ENCODE measurements around the gene CEP85.
"Not testable (repeated sequence)": the region's sequence is repeated elsewhere in the genome, so short reads cannot be mapped to it uniquely, and the experiment has no call there.

CEP85 gene

GRCh38 chr1:26225033-26225831 is 8.8 kb upstream of the CEP85 start:
- peaks cover 50% of the 10 kb centered on the region for H3K27me3 ChIP-seq (replicated peaks; ENCODE audit: control insufficient read depth, insufficient read depth, low read length)
- H3K36me3 ChIP-seq (ENCODE audit: control insufficient read depth, insufficient read depth, low read length, severe bottlenecking) = no peaks in the 10 kb centered on the region
- H3K4me1 ChIP-seq (ENCODE audit: control insufficient read depth, insufficient read depth, low read length) = peaks cover 4% of the 10 kb centered on the region
- peak overlapping the region; percentile 62 for H3K4me3 ChIP-seq (ENCODE audit: low read length)
- H3K9me3 ChIP-seq (ENCODE audit: control insufficient read depth, low read length) = no peaks in the 10 kb centered on the region
- no peak overlapping the region for H3K9ac ChIP-seq (ENCODE audit: low read length)
- peak; percentile 41 for DNase-seq (ENCODE audit: low read depth)

- not testable (repeated sequence) for H3K36me3 ChIP-seq (ENCODE audit: control insufficient read depth, insufficient read depth, low read length, severe bottlenecking); H3K4me3 ChIP-seq (ENCODE audit: low read length); H3K9ac ChIP-seq (ENCODE audit: low read length); DNase-seq (ENCODE audit: low read depth); H3K9me3 ChIP-seq (ENCODE audit: control insufficient read depth, low read length); H3K4me1 ChIP-seq (ENCODE audit: control insufficient read depth, insufficient read depth, low read length)
- peaks cover 18% of the 10 kb centered on the region for H3K27me3 ChIP-seq (replicated peaks; ENCODE audit: control insufficient read depth, insufficient read depth, low read length)
Observed at GRCh38 chr1:26230682-26231081, 3.3 kb upstream of the CEP85 start.

- Histone ChIP-seq H3K9me3 (ENCODE audit: control insufficient read depth, low read length) (no peaks in the 10 kb centered on the region), H3K4me1 (ENCODE audit: control insufficient read depth, insufficient read depth, low read length) (peaks cover 19% of the 10 kb centered on the region), H3K27me3 (replicated peaks; ENCODE audit: control insufficient read depth, insufficient read depth, low read length) (no peaks in the 10 kb centered on the region), H3K4me3 (ENCODE audit: low read length) (peak overlapping the region; percentile 93), H3K9ac (ENCODE audit: low read length) (peak overlapping the region; percentile 91), H3K36me3 (ENCODE audit: control insufficient read depth, insufficient read depth, low read length, severe bottlenecking) (no peaks in the 10 kb centered on the region)
- DNase-seq (ENCODE audit: low read depth) = peak; percentile 59
Observed at GRCh38 chr1:26234644-26235370, 807 bp downstream of the CEP85 start.

- H3K9ac ChIP-seq (ENCODE audit: low read length) = no peak overlapping the region
- DNase-seq (ENCODE audit: low read depth) = peak; percentile 46
- H3K36me3 ChIP-seq (ENCODE audit: control insufficient read depth, insufficient read depth, low read length, severe bottlenecking) = no peaks in the 10 kb centered on the region
- no peak overlapping the region for H3K4me3 ChIP-seq (ENCODE audit: low read length)
- H3K9me3 ChIP-seq (ENCODE audit: control insufficient read depth, low read length) = no peaks in the 10 kb centered on the region
- H3K4me1 ChIP-seq (ENCODE audit: control insufficient read depth, insufficient read depth, low read length) = peaks cover 25% of the 10 kb centered on the region
- H3K27me3 ChIP-seq (replicated peaks; ENCODE audit: control insufficient read depth, insufficient read depth, low read length) = no peaks in the 10 kb centered on the region
Observed at GRCh38 chr1:26237230-26237966, 3.4 kb downstream of the CEP85 start.

- no peaks in the 10 kb centered on the region for H3K27me3 ChIP-seq (replicated peaks; ENCODE audit: control insufficient read depth, insufficient read depth, low read length)
- H3K36me3 ChIP-seq (ENCODE audit: control insufficient read depth, insufficient read depth, low read length, severe bottlenecking) = no peaks in the 10 kb centered on the region
- no peaks in the 10 kb centered on the region for H3K9me3 ChIP-seq (ENCODE audit: control insufficient read depth, low read length)
- H3K9ac ChIP-seq (ENCODE audit: low read length) = no peak overlapping the region
- H3K4me1 ChIP-seq (ENCODE audit: control insufficient read depth, insufficient read depth, low read length) = peaks cover 20% of the 10 kb centered on the region
- H3K4me3 ChIP-seq (ENCODE audit: low read length) = no peak overlapping the region
- peak; percentile 38 for DNase-seq (ENCODE audit: low read depth)
Observed at GRCh38 chr1:26239936-26240335, 5.9 kb downstream of the CEP85 start.

GRCh38 chr1:26252718-26253117 is 18.7 kb downstream of the CEP85 start:
- H3K27me3 ChIP-seq (replicated peaks; ENCODE audit: control insufficient read depth, insufficient read depth, low read length) = no peaks in the 10 kb centered on the region
- no peaks in the 10 kb centered on the region for H3K9me3 ChIP-seq (ENCODE audit: control insufficient read depth, low read length)
- H3K36me3 ChIP-seq (ENCODE audit: control insufficient read depth, insufficient read depth, low read length, severe bottlenecking) = peaks cover 28% of the 10 kb centered on the region
- no peak overlapping the region for H3K9ac ChIP-seq (ENCODE audit: low read length)
- DNase-seq (ENCODE audit: low read depth) = no peak
- no peak overlapping the region for H3K4me3 ChIP-seq (ENCODE audit: low read length)
- H3K4me1 ChIP-seq (ENCODE audit: control insufficient read depth, insufficient read depth, low read length) = no peaks in the 10 kb centered on the region

- H3K9me3 ChIP-seq (ENCODE audit: control insufficient read depth, low read length) = no peaks in the 10 kb centered on the region
- no peaks in the 10 kb centered on the region for H3K4me1 ChIP-seq (ENCODE audit: control insufficient read depth, insufficient read depth, low read length)
- H3K4me3 ChIP-seq (ENCODE audit: low read length) = no peak overlapping the region
- no peak overlapping the region for H3K9ac ChIP-seq (ENCODE audit: low read length)
- no peaks in the 10 kb centered on the region for H3K27me3 ChIP-seq (replicated peaks; ENCODE audit: control insufficient read depth, insufficient read depth, low read length)
- peaks cover 41% of the 10 kb centered on the region for H3K36me3 ChIP-seq (ENCODE audit: control insufficient read depth, insufficient read depth, low read length, severe bottlenecking)
- peak; percentile 19 for DNase-seq (ENCODE audit: low read depth)
Observed at GRCh38 chr1:26254404-26254803, 20.4 kb downstream of the CEP85 start.

- no peaks in the 10 kb centered on the region for H3K27me3 ChIP-seq (replicated peaks; ENCODE audit: control insufficient read depth, insufficient read depth, low read length)
- H3K9ac ChIP-seq (ENCODE audit: low read length) = no peak overlapping the region
- DNase-seq (ENCODE audit: low read depth) = no peak
- no peaks in the 10 kb centered on the region for H3K9me3 ChIP-seq (ENCODE audit: control insufficient read depth, low read length)
- H3K4me3 ChIP-seq (ENCODE audit: low read length) = no peak overlapping the region
- peaks cover 38% of the 10 kb centered on the region for H3K36me3 ChIP-seq (ENCODE audit: control insufficient read depth, insufficient read depth, low read length, severe bottlenecking)
- H3K4me1 ChIP-seq (ENCODE audit: control insufficient read depth, insufficient read depth, low read length) = no peaks in the 10 kb centered on the region
Observed at GRCh38 chr1:26257222-26257621, 23.2 kb downstream of the CEP85 start.

GRCh38 chr1:26259005-26259404 is 25.0 kb downstream of the CEP85 start:
- Histone ChIP-seq H3K9me3 (ENCODE audit: control insufficient read depth, low read length) (no peaks in the 10 kb centered on the region), H3K4me1 (ENCODE audit: control insufficient read depth, insufficient read depth, low read length) (no peaks in the 10 kb centered on the region), H3K4me3 (ENCODE audit: low read length) (no peak overlapping the region), H3K9ac (ENCODE audit: low read length) (no peak overlapping the region), H3K27me3 (replicated peaks; ENCODE audit: control insufficient read depth, insufficient read depth, low read length) (no peaks in the 10 kb centered on the region), H3K36me3 (ENCODE audit: control insufficient read depth, insufficient read depth, low read length, severe bottlenecking) (peaks cover 47% of the 10 kb centered on the region)
- DNase-seq (ENCODE audit: low read depth) = no peak

GRCh38 chr1:26259578-26259977 is 25.6 kb downstream of the CEP85 start:
- no peaks in the 10 kb centered on the region for H3K27me3 ChIP-seq (replicated peaks; ENCODE audit: control insufficient read depth, insufficient read depth, low read length)
- H3K4me3 ChIP-seq (ENCODE audit: low read length) = no peak overlapping the region
- H3K9me3 ChIP-seq (ENCODE audit: control insufficient read depth, low read length) = no peaks in the 10 kb centered on the region
- no peak for DNase-seq (ENCODE audit: low read depth)
- H3K9ac ChIP-seq (ENCODE audit: low read length) = no peak overlapping the region
- no peaks in the 10 kb centered on the region for H3K4me1 ChIP-seq (ENCODE audit: control insufficient read depth, insufficient read depth, low read length)
- H3K36me3 ChIP-seq (ENCODE audit: control insufficient read depth, insufficient read depth, low read length, severe bottlenecking) = peaks cover 47% of the 10 kb centered on the region

- no peak for DNase-seq (ENCODE audit: low read depth)
- H3K36me3 ChIP-seq (ENCODE audit: control insufficient read depth, insufficient read depth, low read length, severe bottlenecking) = peaks cover 24% of the 10 kb centered on the region
Observed at GRCh38 chr1:26263212-26263611, 29.2 kb downstream of the CEP85 start.

More at GRCh38 chr1:26263212-26263611, 29.2 kb downstream of the CEP85 start:
- H3K27me3 ChIP-seq (replicated peaks; ENCODE audit: control insufficient read depth, insufficient read depth, low read length) = no peaks in the 10 kb centered on the region
- H3K4me1 ChIP-seq (ENCODE audit: control insufficient read depth, insufficient read depth, low read length) = no peaks in the 10 kb centered on the region
- H3K4me3 ChIP-seq (ENCODE audit: low read length) = no peak overlapping the region
- H3K9ac ChIP-seq (ENCODE audit: low read length) = no peak overlapping the region
- H3K9me3 ChIP-seq (ENCODE audit: control insufficient read depth, low read length) = peaks cover 2% of the 10 kb centered on the region

Data from adipocyte (in vitro differentiated cells).